Stimulated activated CD4-positive, alpha-beta T cell treated with anti-CD3 and anti-CD28 coated beads, Interleukin-1b, Interleukin-23, amount 100 ng/mL, for 1 hour (primary cell): Measurements from ENCODE around the gene CLTRN.
"Not testable (repeated sequence)": the region's sequence is repeated elsewhere in the genome, so short reads cannot be mapped to it uniquely, and the experiment has no call there.

Source experiments
- DNase-seq, 2 donors: peaks; one replicate each; pipeline ENCODE4 v3.0.0-alpha.2; 2020; ENCODE audit warnings: low read depth in 2 of 2

The CLTRN gene

GRCh38 chrX:15653961-15654360 lies 10.6 kb downstream of the CLTRN start:
- no peak for DNase-seq

GRCh38 chrX:15647510-15647909 lies 17.1 kb downstream of the CLTRN start:
- DNase-seq, result not testable (repeated sequence)

- DNase-seq, result no peak
These were observed 18.1 kb downstream of the CLTRN start for GRCh38 chrX:15646543-15646942.

GRCh38 chrX:15646031-15646430 lies 18.6 kb downstream of the CLTRN start:
- DNase-seq, result no peak

- DNase-seq, result no peak
These were observed 19.3 kb downstream of the CLTRN start for GRCh38 chrX:15645266-15645665.

- no peak for DNase-seq
These were observed 20.1 kb downstream of the CLTRN start for GRCh38 chrX:15644560-15644872.

GRCh38 chrX:15643786-15644559 lies 20.6 kb downstream of the CLTRN start:
- DNase-seq, result no peak

- DNase-seq, result no peak
These were observed 33.0 kb downstream of the CLTRN start for GRCh38 chrX:15631637-15632036.

GRCh38 chrX:15623054-15623453 lies 41.6 kb downstream of the CLTRN start:
- no peak for DNase-seq

- no peak for DNase-seq
These were observed 45.4 kb downstream of the CLTRN start for GRCh38 chrX:15619053-15619755.

GRCh38 chrX:15617111-15617510 lies 47.5 kb downstream of the CLTRN start:
- DNase-seq, result no peak

- no peak for DNase-seq
These were observed 48.1 kb downstream of the CLTRN start for GRCh38 chrX:15616531-15616930.

- DNase-seq, result no peak
These were observed 57.5 kb downstream of the CLTRN start for GRCh38 chrX:15607067-15607466.

- DNase-seq, result no peak
These were observed 58.5 kb downstream of the CLTRN start for GRCh38 chrX:15606136-15606535.

- no peak for DNase-seq
These were observed 59.4 kb downstream of the CLTRN start for GRCh38 chrX:15605226-15605625.

- DNase-seq, result no peak
These were observed 61.8 kb downstream of the CLTRN start for GRCh38 chrX:15602761-15603160.

GRCh38 chrX:15601932-15602331 lies 62.7 kb downstream of the CLTRN start:
- DNase-seq, result no peak

GRCh38 chrX:15600745-15601144 lies 63.9 kb downstream of the CLTRN start, which contains the start of gene ACE2:
TSS of gene ACE2 (minus strand) at chrX:15600960. CDS start at chrX:15600911, 49 bp downstream.
- no peak for DNase-seq

- DNase-seq, result no peak
These were observed 64.6 kb downstream of the CLTRN start for GRCh38 chrX:15600049-15600448.

- no peak for DNase-seq
These were observed 65.1 kb downstream of the CLTRN start for GRCh38 chrX:15599461-15599860.

- no peak for DNase-seq
These were observed 66.6 kb downstream of the CLTRN start for GRCh38 chrX:15598026-15598425.

GRCh38 chrX:15594371-15594770 lies 70.2 kb downstream of the CLTRN start:
- no peak for DNase-seq
